GM21367 (cell line): ENCODE measurements around the gene CHST11.

Experiments used
- ATAC-seq: cut with Tn5 transposase; IDR thresholded peaks from one replicate; pipeline ENCODE4 v1.9.1; 2021; ENCODE audit not compliant: unreplicated experiment

Gene CHST11

DNA sequence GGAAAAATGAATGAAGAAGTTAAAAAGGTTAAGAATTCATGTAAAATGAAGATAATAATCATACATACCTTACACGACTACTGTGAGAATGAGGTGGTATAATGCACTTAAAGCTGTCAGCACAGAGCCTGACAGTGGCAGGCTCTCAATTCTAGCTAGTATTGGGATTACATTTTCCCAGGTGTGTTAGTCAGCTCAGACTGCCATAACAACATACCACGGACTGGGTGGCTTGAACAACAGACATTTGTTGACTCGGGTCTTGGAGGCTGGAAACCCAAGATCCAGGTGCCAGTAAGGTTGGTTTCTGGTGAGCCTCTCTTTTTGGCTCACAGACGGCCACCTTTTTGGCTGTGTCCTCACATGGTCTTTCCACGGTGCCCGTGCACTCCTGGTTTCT is 167.8 kb downstream of the CHST11 start:
- ATAC-seq = no peak

DNA sequence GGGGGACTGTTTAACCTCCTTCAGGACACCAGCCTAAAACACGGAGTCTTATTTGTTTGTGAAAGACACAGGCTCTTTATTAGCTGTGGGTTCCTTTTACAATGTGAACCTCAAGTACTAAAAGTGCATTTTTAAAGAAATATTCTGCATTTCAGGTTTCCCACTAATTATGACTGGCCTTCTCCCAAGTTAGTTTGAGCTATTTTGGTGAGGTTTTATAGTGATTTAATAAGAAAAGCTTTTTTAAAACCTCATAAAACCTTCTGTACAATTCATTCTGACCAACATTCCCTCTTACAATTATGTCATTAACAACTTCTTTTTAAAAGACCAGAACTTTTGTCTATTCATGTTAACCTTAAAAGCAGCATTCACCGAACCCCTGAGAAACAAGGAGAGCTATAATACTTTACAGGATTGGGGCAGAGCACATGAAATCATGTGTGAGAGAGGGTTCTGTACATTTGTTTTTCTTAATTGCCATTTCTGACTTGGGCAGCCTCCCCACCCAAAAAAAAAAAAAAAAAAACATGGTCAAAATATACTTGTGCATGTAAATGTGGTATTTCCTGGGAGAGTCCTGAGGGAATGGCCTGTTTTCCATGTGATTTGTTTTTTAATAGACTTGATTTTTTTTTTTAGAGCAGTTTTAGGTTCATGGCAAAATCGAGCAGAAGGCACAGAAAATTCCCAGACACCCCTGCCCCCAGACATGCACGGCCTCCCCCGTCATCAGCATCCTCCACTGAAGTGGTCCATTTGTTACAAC is 169.5 kb downstream of the CHST11 start:
- ATAC-seq = no peak

DNA sequence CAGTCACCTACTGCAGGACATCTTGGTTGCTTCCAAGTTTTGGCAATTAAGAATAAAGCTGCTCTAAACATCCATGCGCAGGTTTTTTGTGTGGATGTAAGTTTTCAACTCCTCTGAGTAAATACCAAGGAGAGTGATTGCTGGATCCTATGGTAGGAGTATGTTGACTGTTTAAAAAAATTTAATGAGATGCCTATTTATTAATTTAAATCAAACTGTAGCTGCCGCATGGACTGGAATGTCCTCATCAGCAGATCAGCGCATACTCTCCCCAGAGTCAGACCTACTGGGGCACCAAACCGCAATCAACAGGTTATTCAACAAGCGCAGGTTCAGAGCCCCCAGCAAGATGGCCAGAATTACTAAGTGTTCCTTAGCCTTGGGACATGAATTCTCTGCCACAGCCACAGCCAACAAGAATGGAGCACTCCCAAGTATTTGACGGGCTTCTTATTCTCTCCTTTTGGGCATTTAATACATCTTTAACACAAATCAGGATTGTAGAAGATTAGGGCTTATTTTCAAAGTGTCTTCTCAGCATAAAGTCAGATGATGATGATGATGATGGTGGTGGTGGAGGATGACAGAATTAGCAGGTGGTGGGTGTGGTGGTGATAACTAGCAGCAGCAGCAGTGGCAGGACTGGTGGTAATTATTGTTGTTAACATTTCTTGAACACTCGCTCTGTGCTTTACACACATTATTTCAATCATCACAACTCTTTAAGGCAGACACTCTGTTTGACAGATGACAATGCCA is 170.7 kb downstream of the CHST11 start:
- no peak for ATAC-seq

DNA sequence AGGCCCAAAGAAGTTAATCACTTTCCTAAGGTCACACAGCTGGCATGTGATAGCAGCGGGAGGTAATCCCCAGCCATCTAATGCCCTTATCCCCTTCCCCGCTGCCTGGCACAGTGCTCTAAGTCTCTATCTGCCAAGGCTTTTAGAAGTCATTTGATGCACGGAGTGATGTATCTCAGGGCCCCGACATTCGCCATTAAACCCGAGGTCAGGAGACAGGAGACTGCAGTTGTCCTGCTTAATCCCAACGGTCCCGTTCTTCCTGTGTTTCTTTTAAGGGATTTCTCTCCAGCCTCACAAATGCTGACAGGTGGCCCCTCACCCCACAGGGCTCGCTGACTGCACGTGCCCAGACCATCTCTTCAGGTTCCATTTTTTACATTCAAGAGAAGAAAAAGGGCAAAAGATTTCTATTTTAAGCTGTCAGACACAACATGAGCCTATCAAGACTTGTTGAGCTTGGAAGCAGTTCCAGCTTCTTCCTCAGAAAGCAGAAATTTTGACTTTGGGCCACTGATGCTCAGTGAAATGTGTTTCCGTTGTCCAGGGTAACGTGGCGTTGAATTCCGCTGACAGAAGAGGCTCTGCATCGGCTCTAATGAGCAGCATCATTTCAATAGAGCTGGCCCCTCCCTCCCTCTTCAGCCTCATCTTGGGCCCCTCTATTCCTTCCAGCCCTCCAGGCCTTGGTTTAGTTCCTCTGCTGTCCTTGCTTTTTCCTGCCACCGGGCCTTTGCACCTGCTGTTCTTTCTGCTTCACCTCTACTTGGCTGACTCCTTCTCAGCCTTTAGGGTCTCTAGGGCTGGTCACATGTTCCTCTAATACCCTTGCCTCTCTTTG is 171.5 kb downstream of the CHST11 start:
- ATAC-seq = no peak

DNA sequence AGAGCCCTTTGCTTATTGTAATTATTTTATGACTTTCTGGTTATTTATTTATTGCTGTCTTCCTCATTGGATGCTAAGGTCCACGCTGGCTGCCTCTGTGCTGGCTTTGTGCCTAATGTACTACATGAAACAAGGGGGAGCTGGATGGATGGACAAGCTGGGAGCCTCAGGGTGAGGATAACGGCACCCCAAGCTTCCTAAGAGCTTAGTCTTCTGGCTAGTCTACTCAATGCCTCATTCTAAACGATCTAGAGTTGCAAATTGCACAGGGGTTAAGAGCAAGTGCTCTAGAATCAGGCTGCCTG is 172.0 kb downstream of the CHST11 start:
- ATAC-seq = no peak

DNA sequence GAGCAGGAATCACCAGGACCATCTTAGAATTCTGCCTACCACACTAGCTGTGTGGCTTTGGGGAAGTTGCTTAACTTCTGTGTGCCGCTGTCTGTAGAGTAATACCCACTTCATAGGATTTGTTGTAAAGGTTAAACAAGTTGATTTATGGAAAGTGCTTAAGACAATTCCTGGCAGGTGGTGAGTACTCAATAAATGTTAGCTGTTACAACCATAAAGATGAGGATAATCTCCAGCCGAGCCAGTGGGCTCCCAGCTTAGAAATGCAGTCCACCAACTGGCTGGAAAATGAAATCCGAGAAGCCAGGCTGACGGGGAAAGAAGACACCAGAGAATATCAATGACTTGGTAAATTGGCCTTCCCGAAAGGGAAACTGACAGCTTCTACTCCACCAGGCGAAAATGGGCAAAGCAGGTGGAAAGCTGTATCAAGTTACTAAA is 173.5 kb downstream of the CHST11 start:
- no peak for ATAC-seq

DNA sequence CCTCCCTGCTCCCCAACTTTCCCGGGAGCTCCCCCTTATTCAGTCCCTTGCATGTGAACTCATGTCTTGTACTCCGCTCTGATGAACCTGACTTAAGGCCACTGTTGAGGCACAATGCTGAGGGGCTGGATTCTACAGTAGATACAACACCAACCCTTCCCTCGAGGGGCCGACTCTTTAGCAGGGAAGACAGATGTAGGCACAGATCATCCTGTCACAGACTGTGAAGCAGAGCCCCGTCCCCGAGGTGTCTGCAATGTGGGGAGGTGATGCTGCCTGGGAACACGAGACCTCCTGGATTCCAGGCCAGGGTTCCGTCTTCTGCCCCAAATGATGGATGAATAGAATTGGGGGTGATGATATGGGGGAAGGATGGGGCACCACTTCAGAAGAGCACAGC is 175.1 kb downstream of the CHST11 start:
- ATAC-seq = no peak

DNA sequence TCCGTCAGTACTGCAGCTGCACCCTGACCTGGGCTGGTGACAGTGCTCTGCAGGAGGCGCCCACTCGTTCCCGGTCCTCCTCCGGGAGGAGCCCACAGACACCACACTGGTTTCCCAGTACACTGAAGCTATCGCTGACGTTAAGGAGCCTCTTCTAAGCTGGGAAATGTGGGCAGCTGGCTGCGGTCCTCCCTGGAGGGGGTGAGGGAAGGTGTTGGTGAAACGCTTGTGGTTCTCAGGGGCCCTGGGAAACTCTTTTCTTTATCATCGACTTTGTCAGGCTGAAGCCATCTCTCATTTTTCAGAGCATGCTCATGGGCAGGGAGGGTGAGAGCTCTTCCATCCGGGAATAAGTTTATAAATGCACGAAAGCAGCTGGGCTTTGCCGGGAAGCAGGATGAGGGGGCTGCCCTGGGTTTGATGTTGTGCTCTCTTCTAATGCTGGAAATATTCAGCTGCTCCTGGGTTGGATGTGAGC is 176.0 kb downstream of the CHST11 start:
- ATAC-seq = no peak

DNA sequence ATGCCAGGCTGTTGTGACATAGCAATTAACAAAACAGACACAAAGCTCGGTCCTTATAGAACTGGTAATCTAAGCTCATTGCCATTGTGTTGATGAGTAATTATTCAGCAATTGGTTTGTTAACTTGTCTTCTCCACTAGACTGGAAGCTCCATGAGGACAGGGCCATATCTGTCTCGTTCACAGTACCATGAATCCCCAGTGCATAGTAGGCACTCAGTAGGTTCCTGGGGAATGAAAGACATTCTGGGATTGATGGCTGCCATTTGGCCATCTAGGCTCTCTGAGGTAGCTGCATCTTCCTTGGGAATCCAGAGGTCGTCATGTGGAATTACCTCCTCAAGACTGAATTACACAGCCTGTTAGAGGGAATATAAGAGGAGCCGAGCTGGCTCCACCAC is 177.3 kb downstream of the CHST11 start:
- ATAC-seq = no peak

DNA sequence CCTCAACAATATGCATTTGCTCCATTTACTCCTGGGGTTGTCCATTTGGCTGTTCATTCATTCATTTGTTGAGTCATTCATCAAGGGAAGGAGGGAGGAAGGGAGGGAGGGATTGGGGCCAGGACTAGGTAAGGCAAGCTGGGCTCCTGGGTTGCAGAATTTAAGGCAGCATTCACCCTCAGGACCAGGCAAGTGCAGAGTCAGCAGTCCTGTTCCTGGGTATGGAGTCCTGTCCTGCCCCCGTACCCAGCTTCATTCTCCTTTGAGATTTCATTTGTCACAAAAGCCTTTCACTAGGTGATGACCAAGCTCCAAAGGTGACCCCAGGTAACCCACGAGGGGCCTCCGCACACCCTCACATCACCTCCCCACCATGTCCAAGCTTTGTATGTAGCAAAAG is 178.1 kb downstream of the CHST11 start:
- no peak for ATAC-seq

DNA sequence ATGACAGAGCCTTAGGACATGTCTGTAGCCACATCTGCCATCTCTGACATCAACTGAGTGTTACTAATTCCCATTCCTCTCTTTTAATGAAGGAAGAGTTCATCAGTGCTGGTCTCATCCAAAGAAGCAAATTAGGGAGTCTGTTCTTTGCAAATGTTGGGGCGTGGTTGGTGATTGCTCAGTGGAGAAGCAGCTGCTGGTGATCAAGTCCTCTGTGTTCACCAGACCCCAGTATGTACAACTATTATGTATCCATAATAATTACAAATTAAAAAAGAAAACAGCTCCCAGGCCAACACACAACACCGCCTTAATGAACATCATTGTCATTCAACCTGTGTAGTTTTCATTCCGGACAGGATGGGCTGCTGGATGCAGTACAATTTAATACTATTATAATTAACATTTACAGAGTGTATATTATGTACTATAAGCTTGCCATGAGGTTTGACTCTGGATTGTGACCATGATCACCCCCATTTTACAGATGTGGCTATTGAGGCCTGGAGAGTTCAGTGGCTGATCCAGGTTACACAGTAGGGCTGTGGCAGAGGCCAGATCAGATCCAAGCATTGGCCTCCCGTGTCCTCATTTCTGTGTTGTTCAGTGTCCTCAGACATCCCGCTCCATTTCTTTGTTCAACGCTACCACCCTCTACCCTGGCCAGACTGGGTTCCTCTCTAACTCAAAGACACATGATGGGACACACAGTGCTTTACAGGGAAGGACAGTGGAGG is 179.0 kb downstream of the CHST11 start:
- ATAC-seq = no peak

DNA sequence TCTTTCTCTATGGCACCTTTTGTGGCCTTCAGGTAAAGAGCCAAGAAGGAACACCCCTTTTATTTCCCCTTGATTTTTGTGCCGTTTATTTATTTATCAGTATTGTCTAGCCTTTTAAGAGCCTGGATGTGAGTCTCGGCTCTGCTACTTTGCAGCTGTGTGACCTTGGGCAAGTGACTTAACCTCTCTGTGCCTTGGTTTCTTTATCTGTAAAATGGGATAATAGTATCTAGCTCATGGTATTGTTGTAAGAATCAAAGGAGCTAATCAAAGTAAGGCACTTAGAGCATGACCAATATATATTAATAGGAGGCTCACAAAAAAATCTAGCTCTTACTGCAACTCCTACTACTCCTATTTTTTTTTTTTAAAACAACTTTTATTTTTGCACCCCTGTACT is 179.7 kb downstream of the CHST11 start:
- no peak for ATAC-seq

DNA sequence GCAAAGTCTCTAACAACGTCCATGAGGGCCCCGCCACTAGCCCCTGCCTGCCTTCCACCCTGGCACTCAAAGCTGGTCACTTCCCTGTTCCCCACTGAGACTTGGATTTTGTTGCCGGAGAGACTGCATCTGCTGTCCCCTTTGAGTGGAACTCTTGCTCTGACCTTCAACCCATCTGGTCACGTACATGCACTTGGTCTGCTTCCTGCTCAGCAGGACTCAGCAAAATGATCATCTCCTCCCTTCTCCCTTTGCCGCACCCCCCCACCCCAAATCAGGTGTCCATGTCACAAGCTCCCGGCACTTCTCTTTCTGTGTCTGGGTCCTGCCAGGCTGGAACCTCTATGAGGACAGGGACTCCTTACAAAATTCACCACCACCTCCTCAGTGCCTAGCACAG is 180.9 kb downstream of the CHST11 start:
- ATAC-seq = no peak

DNA sequence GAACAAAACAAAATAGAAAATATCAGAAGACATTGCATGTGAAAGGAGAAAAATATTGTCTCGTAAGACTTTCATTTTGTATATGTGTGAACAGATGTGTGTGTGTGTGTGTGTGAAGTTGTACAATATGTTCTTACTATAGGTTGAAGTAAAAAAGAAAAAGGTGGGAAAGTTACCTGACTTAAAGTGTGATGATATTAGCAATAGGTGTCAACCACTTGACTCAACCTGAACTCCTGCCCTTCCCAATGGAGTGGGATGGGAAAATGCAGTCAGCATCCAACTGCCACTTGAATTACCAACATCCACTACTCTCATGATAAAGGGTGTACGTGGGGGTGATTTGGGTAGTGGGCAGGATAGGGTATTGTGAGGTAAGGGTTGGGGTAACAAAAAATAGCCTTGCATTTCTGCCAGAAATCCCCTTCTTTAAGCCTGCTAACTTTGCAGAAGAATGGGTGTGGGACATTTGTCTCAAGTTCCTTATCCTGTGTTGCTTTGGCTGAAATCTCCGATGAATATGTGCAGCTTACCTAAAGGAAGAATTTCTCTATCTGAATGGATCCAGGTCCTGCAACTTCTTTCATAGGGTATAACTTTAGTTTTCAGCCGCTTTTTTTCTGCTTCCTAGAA is 181.6 kb downstream of the CHST11 start:
- ATAC-seq = no peak

DNA sequence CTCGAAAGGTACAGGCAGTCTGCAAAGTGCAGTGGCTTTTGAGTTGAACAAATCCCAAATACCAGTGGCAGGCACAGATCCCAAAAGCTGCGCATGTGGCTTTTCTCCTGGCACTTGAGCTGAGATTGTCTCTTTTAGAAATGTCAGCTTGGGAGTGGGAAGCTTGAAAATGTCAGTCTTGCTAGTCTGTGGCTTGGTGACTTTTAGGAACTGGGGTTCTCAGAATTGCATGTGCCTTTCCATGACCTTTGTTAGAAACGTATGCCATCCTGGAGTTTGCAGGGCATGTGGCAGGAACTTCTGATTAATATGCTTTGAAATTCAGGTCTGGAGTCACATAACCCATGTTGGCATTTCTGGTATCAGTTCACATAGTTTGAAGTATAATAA is 182.1 kb downstream of the CHST11 start:
- no peak for ATAC-seq

DNA sequence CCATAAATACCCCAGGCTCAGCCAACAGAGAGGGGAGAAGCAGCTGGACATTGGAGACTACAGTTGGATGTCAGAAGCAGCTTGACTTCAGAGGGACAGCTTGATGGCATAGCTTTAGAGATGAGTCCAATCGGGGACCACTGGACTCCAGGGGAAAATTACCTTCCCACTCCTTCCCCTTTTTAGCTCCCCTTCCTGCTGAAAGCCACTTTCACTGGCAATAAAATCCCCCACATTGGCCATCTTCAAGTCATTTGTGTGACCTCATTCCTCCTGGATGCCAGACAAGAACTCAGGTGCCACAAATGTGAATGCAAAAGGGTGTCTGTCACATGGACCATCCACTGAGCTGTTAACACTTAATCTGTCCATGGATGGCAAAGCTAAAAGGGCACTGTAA is 184.2 kb downstream of the CHST11 start:
- ATAC-seq = no peak

DNA sequence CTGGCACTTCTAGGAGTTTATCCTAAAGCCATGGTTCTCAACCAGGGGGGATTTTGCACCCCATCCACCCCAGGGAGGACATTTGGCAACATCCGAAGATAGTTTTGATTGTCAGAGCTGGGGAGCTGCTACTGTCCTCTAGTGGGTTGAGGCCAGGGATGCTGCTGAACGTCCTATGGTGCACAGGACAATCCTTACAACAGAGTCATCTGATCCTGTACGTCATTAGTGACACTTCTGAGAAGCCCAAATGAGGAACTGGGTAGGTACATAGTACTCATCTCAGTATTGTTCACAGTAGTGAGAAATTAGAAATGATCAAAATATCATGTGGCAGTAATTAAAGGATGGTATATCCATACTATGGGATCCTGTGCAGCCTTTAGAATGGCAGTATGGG is 185.1 kb downstream of the CHST11 start:
- peak; percentile 84 for ATAC-seq

DNA sequence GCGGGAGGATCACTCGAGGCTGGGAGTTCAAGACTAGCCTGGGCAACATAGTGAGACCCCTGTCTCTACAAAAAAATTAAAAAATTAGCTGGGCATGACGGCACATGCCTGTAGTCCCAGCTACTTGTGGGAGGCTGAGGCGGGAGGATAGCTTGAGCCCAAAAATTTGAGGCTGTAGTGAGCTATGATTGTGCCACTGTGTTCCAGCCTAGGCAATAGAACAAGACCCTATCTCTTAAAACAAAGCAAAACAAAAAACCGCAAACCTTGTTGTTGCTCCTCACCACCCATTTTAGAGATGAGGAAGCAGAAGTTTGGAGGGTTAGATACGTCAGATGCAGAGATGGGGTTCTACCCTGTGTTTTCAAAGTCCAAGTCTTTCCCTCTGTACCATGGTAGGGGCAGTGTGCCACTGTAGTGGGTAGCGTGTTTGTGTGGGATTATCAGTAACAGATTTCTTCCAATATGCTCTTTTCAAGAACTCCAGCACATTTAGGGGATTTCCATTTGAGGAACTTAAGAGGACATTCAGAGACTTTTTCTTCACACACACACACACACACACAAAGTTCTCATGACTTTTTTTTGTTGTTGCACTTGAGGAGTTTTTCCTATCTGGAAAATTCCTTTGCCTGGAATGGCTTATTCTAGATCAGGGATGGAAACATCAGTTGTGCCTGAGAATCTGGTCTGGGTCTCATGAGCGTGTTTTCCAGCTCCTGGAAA is 186.5 kb downstream of the CHST11 start:
- ATAC-seq = no peak

DNA sequence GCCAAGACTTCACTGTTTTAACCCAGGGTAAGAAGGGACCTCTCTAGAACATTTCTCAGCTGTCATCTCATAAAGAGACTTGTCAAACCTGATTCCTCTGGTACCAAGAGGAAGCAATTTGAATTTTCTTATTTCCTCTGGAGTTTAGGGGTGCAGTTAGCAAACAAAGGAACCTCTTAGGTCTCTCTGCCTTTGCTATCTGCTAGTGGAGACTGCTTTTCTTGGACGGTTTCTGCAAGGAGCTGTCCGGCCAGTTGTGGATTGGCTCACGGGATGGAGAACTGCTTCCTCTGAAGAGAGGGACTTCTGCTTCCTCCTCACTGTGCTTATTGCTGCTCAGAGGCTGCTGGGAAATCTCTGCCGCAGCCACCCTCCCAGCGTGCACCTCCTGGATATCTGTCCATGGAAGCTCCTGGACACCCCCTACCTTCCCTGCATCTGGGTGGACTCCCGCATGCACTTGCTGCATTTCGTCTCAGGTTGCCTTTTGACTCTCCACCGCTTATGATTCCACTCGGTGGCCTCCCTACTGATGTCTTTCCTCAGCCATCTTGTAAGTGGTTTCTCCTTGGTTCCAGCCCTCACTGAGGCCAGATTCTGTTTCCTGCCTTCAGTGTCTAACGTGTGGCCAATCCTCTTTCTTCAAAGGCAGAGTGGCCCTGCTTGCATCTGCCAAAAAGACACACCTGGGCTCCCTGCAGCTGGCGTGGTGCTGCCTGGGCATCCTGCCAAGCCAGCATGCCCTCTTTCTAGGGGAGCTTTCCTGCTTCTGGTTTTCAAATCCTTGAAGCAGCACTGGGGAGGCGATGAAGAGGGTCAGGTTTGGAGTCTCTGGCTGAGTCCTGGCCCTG is 187.3 kb downstream of the CHST11 start:
- no peak for ATAC-seq
